Cardiac fibroblast (primary cell): ENCODE data around the gene LRP1B.

ENCODE experiments used
- DNase-seq, 2 donors: peaks; one replicate each; pipeline versions ENCODE4 v3.0.0 to v3.0.0-alpha.2; 2010; ENCODE audit warnings: low read depth in 2 of 2
- H3K4me3 ChIP-seq, 2 donors: replicated peaks in 1 of 2; 1 replicate in 1 of 2; 2 replicates in 1 of 2; pipeline ENCODE4 v1.5.1; 2011; ENCODE audit warnings: low read depth in 2 of 2, low read length in 2 of 2, mild to moderate bottlenecking in 2 of 2, moderate library complexity in 1 of 2
- CTCF ChIP-seq: IDR thresholded peaks from one replicate; pipeline ENCODE4 v1.5.1; 2011; ENCODE audit warnings: low read depth, mild to moderate bottlenecking, low read length, inconsistent platforms

LRP1B gene

GRCh38 chr2:141037361-141037760 is 1093.5 kb downstream of the LRP1B start:
- H3K4me3 ChIP-seq: no peak overlapping the region
- TF ChIP-seq CTCF: no peak
- no peak for DNase-seq

GRCh38 chr2:141035846-141036420 is 1094.9 kb downstream of the LRP1B start:
- no peak for TF ChIP-seq CTCF
- no peak for DNase-seq
- no peak overlapping the region for H3K4me3 ChIP-seq

GRCh38 chr2:141029428-141030078 is 1101.3 kb downstream of the LRP1B start:
- no peak for TF ChIP-seq CTCF
- H3K4me3 ChIP-seq: no peak overlapping the region
- no peak for DNase-seq

- TF ChIP-seq CTCF: no peak
- DNase-seq: peak in 1 of 2 donors; percentile 15
These were observed 1103.6 kb downstream of the LRP1B start for GRCh38 chr2:141027221-141027620.

GRCh38 chr2:141021611-141022010 is 1109.2 kb downstream of the LRP1B start:
- no peak overlapping the region for H3K4me3 ChIP-seq
- peak; percentile 7 to 20 for DNase-seq
- no peak for TF ChIP-seq CTCF

More at GRCh38 chr2:141027221-141027620, 1103.6 kb downstream of the LRP1B start:
- H3K4me3 ChIP-seq: no peak overlapping the region

- DNase-seq: peak; percentile 65 to 67
- TF ChIP-seq CTCF: no peak
- H3K4me3 ChIP-seq: no peak overlapping the region
These were observed 1109.7 kb downstream of the LRP1B start for GRCh38 chr2:141021109-141021508.
